ENCODE results near the gene ATP11B. TPM values are rescaled to one million over a fixed set of nuclear protein-coding genes. Genes with fewer than 3 reads are reported as not detected.

ATP11B gene
- total and polyA plus RNA-seq, 2 of the 8 experiments (the other 6 are each of a cell fraction or from before 2014, with no cell fraction given) = 5.1 to 26.5 TPM

DNA sequence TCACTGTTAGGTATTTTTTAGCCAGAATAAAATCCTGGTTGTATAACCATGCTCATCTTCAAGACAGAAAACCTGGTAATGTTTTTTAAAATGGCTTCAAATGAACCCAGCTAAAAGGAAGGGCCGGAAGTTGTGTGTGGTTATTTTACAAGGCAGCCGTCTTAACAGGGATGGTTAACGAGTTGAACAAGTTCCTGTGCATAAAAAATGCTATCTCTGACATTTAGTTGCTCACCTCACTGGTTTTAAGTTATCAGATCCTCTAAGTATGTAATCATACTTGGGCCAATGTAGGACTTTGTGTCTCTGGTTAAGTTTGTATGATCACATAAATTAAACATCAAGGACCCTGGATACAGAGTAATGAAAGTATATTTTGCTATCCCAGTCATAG lies 2.1 kb downstream of the ATP11B start:
- no peaks in the 10 kb centered on the region for H3K36me3 ChIP-seq (ENCODE audit: control insufficient read depth in 2 of 4, insufficient read depth in 4 of 4, low read length in 3 of 4)
- no peak overlapping the region for H3K14ac ChIP-seq (ENCODE audit: insufficient read length)
- no peak overlapping the region for H3K23ac ChIP-seq (ENCODE audit: insufficient read length)
- TF ChIP-seq CEBPB (IDR thresholded peaks at IDR 0.05; ENCODE audit: low read depth, low read length) (no peak), NANOG (IDR thresholded peaks at IDR 0.05; ENCODE audit: insufficient read depth, low read depth, low read length, poor library complexity, severe bottlenecking) (no peak), PHF8 (conservative IDR thresholded peaks at IDR 0.05; ENCODE audit: low read depth, low read length) (no peak), ASH2L (IDR thresholded peaks at IDR 0.05; ENCODE audit: low read length) (no peak)
- no peaks in the 10 kb centered on the region for H4K20me1 ChIP-seq (replicated peaks in 1 of 2; ENCODE audit: control insufficient read depth in 1 of 2, insufficient read depth in 2 of 2, low read length in 2 of 2)
- no peak overlapping the region for H3K56ac ChIP-seq (replicated peaks; ENCODE audit: insufficient read length, low read depth, low read length)
- WGBS, 2 experiments (ENCODE audit: extremely low coverage in 1 of 2, insufficient coverage in 1 of 2, insufficient read length in 1 of 2, insufficient replicate concordance in 2 of 2, low coverage in 1 of 2, low lambda C conversion rate in 2 of 2, missing lambda C conversion rate in 1 of 2) = 64% methylated on average over 3 of the region's 3 CpGs; no CpG with 5 or more reads in 1 of the 2 experiments
- DNase-seq (ENCODE audit: low read depth in 1 of 2, low spot score in 2 of 2) = no peak
- H3K23me2 ChIP-seq (ENCODE audit: low read depth, low read length) = peaks cover 11% of the 10 kb centered on the region
- H2BK120ac ChIP-seq (replicated peaks; ENCODE audit: low read depth, low read length) = no peak overlapping the region
- no peak overlapping the region for H2AK5ac ChIP-seq (ENCODE audit: low read depth, low read length)
- no peak overlapping the region for H3K9ac ChIP-seq (replicated peaks in 1 of 4; ENCODE audit: extremely low read depth in 1 of 4, low read depth in 3 of 4, low read length in 3 of 4)
- peaks cover 0 to 6% of the 10 kb centered on the region in 2 experiments; a peak in 1 of 4 replicates for H3K79me2 ChIP-seq (ENCODE audit: control insufficient read depth in 1 of 2, insufficient read depth in 2 of 2, low read length in 2 of 2)
- H2BK12ac ChIP-seq (ENCODE audit: low read depth, low read length) = no peak overlapping the region
- ChIA-PET POLR2A (ENCODE audit: partially characterized antibody) (interaction anchor here (0.6 to 1.0 kb wide), 2 partner anchors 33 to 194 kb away, joined by 3 read pairs; no protein-coding TSS in a partner anchor), CTCF (ENCODE audit: partially characterized antibody) (interaction anchor here (0.6 to 1.8 kb wide), 2 partner anchors 81 to 130 kb away, joined by 3 to 4 read pairs; no protein-coding TSS in a partner anchor)
- H3K4me3 ChIP-seq (ENCODE audit: extremely low read depth in 1 of 4, insufficient read depth in 2 of 4, low read depth in 3 of 4, low read length in 4 of 4) = 0 out of 8 replicates have a peak overlapping the region, but pooled peaks of 1 of the 4 experiments have one; percentile 81
- no peak overlapping the region for H2BK5ac ChIP-seq (ENCODE audit: low read depth, low read length)
- peak overlapping the region in 1 of 2 experiments; percentile 2; a peak in 1 of 4 replicates for H3K4me2 ChIP-seq (ENCODE audit: insufficient read depth in 1 of 2, low read depth in 2 of 2, low read length in 2 of 2)
- H3K27me3 ChIP-seq (replicated peaks in 1 of 4; ENCODE audit: control insufficient read depth in 3 of 4, extremely low read depth in 1 of 4, insufficient read depth in 3 of 4, low read length in 3 of 4) = peaks cover 0 to 8% (median 5%) of the 10 kb centered on the region in 4 experiments; a peak in 2 of 7 replicates
- no peak overlapping the region for H2BK20ac ChIP-seq (ENCODE audit: low read length)
- H3K9me3 ChIP-seq (ENCODE audit: insufficient read depth in 2 of 2, low read depth in 1 of 2, low read length in 1 of 2) = no peaks in the 10 kb centered on the region
- no peak overlapping the region for H4K5ac ChIP-seq (ENCODE audit: insufficient read length, low read depth, low read length)
- no peak for FAIRE-seq
- no peak overlapping the region for H3K4ac ChIP-seq (replicated peaks; ENCODE audit: insufficient read length, low read depth, low read length)
- H4K91ac ChIP-seq (replicated peaks; ENCODE audit: insufficient read length, low read length) = no peak overlapping the region
- H3K79me1 ChIP-seq (ENCODE audit: low read depth, low read length) = no peaks in the 10 kb centered on the region
- H3K18ac ChIP-seq (ENCODE audit: extremely low read depth, low read length) = no peak overlapping the region
- H2BK15ac ChIP-seq (ENCODE audit: low read length) = no peak overlapping the region
- peaks cover 0 to 3% (median 0%) of the 10 kb centered on the region in 4 experiments; a peak in 2 of 7 replicates for H3K4me1 ChIP-seq (replicated peaks in 1 of 4; ENCODE audit: control insufficient read depth in 3 of 4, insufficient read depth in 4 of 4, low read length in 3 of 4)
- H3K27ac ChIP-seq (ENCODE audit: low read depth, low read length) = no peak overlapping the region
- H2AFZ ChIP-seq (ENCODE audit: low read length) = no peak overlapping the region
- H4K8ac ChIP-seq (ENCODE audit: extremely low read depth, insufficient read depth, low read length) = no peak overlapping the region

All from H1 (cell line).